MM.1S (cell line): ENCODE data around the gene AIMP1.

Source experiments
- EZH2 ChIP-seq: fragments of 300-600 bp; sonication (generic); optimal IDR thresholded peaks from 2 replicates; pipeline ENCODE3; 2017; ENCODE audit warnings: low read depth, mild to moderate bottlenecking, antibody characterized with exemption, low read length, mixed read lengths
- EZH2phosphoT487 ChIP-seq: fragments of 300-600 bp; sonication (generic); IDR thresholded peaks from 2 replicates; pipeline ENCODE4 v1.6.1; 2018; ENCODE audit warnings: antibody characterized with exemption, low read length
- TF ChIP-seq, protein P1 (sequence below): fragments of 300-600 bp; sonication (generic); IDR thresholded peaks from 2 replicates; pipeline ENCODE4 v1.5.1; 2016; ENCODE audit warnings: antibody characterized with exemption, low read length, mixed read lengths

GRCh38 chr4:106304632-106305031, 11.7 kb upstream of the AIMP1 start:
- TF ChIP-seq EZH2 (no peak), EZH2phosphoT487 (no peak)
- TF ChIP-seq, protein P1, sequence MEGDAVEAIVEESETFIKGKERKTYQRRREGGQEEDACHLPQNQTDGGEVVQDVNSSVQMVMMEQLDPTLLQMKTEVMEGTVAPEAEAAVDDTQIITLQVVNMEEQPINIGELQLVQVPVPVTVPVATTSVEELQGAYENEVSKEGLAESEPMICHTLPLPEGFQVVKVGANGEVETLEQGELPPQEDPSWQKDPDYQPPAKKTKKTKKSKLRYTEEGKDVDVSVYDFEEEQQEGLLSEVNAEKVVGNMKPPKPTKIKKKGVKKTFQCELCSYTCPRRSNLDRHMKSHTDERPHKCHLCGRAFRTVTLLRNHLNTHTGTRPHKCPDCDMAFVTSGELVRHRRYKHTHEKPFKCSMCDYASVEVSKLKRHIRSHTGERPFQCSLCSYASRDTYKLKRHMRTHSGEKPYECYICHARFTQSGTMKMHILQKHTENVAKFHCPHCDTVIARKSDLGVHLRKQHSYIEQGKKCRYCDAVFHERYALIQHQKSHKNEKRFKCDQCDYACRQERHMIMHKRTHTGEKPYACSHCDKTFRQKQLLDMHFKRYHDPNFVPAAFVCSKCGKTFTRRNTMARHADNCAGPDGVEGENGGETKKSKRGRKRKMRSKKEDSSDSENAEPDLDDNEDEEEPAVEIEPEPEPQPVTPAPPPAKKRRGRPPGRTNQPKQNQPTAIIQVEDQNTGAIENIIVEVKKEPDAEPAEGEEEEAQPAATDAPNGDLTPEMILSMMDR = no peak
